GM06990 (cell line): ENCODE data around the gene MRPL23.

Experiments
- DNase-seq: peaks from one replicate; pipeline ENCODE4 v3.0.0-alpha.2; 2011; ENCODE audit not compliant: insufficient read length; ENCODE audit errors: extremely low read depth
- H3K27me3 ChIP-seq: replicated peaks from 2 replicates; pipeline ENCODE4 v1.6.0; 2011; ENCODE audit warnings: low read length; ENCODE audit not compliant: control insufficient read depth, insufficient read depth
- H3K36me3 ChIP-seq: 2 replicates; pipeline ENCODE4 v1.5.1; 2011; ENCODE audit warnings: low read length; ENCODE audit not compliant: control insufficient read depth, insufficient read depth
- H3K4me3 ChIP-seq: replicated peaks from 2 replicates; pipeline ENCODE4 v1.5.1; 2011; ENCODE audit warnings: low read depth, mild to moderate bottlenecking, control low read depth, low read length
- TF ChIP-seq, protein P1 (sequence below): IDR thresholded peaks from 2 replicates; pipeline ENCODE4 v1.5.1; 2011; ENCODE audit warnings: low read length, control low read depth, mild to moderate bottlenecking, inconsistent platforms; ENCODE audit not compliant: insufficient read depth, poor library complexity, severe bottlenecking

Gene MRPL23

DNA sequence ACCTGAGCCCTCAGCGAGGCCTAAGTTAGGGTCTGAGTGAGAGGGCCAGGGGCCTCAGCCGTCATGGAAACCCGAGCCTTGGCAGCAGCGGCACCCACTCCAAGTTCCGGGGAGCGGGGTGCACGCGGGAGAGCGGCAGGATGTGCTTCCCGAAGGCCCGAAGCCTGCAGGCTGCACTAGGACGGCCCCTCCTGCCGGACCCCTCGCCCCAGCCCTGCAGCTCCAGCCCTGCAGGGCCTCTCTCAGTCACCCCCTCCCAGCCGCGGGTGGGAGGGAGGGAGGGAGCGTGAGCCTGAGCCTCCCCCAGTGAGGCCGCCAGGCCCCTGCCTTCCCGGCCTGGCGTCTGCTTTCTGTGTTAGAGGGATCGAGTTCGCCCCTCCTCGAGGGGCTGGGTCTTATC lies 22.6 kb downstream of the MRPL23 start:
- Histone ChIP-seq H3K4me3 (no peak overlapping the region), H3K27me3 (no peaks in the 10 kb centered on the region), H3K36me3 (no peaks in the 10 kb centered on the region)
- DNase-seq = no peak
- TF ChIP-seq, protein P1, sequence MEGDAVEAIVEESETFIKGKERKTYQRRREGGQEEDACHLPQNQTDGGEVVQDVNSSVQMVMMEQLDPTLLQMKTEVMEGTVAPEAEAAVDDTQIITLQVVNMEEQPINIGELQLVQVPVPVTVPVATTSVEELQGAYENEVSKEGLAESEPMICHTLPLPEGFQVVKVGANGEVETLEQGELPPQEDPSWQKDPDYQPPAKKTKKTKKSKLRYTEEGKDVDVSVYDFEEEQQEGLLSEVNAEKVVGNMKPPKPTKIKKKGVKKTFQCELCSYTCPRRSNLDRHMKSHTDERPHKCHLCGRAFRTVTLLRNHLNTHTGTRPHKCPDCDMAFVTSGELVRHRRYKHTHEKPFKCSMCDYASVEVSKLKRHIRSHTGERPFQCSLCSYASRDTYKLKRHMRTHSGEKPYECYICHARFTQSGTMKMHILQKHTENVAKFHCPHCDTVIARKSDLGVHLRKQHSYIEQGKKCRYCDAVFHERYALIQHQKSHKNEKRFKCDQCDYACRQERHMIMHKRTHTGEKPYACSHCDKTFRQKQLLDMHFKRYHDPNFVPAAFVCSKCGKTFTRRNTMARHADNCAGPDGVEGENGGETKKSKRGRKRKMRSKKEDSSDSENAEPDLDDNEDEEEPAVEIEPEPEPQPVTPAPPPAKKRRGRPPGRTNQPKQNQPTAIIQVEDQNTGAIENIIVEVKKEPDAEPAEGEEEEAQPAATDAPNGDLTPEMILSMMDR = no peak

DNA sequence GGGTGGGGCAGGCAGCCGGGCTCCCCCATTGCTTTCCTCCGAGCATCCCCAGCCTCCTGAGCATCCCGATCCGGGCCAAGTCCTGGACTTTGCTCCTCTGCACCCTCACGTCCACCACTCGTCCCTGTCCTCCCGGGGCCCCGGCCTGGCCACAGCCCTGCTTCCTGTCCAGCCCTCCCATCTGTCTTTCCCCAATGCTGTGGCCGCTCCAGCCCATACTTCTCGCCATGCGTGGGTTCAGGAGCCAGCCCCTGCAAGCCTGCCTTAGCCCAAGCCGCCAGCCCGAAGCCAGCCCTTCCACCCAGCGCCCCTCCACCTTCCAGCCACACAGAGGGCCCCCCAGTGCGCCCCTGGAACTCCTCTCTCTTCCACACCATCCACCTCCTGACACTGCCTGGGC lies 23.8 kb downstream of the MRPL23 start:
- H3K36me3 ChIP-seq = no peaks in the 10 kb centered on the region
- TF ChIP-seq, protein P1 = no peak
- H3K27me3 ChIP-seq = no peaks in the 10 kb centered on the region
- no peak for DNase-seq
- H3K4me3 ChIP-seq = no peak overlapping the region

DNA sequence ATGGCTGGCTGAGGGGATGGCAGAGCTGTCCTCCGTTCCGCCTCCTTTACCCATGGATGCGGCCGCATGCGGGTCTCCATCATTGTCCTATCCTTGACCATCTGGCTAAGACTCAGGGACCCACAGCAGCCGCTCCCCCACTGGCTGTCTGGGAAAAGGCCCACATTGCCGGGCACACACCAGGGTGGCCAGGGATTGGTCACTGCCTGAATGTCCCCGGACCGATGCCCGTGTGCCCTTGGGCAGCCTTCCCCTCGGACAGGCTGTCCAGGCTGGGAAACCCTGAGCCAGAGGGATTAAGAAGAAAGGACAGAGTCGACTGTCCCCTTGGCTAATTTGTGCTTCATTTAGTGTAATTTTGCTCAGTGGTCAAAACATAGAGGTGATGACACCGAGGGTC lies 28.1 kb downstream of the MRPL23 start:
- Histone ChIP-seq H3K4me3 (no peak overlapping the region), H3K27me3 (no peaks in the 10 kb centered on the region), H3K36me3 (no peaks in the 10 kb centered on the region)
- no peak for DNase-seq
- TF ChIP-seq, protein P1 = no peak

DNA sequence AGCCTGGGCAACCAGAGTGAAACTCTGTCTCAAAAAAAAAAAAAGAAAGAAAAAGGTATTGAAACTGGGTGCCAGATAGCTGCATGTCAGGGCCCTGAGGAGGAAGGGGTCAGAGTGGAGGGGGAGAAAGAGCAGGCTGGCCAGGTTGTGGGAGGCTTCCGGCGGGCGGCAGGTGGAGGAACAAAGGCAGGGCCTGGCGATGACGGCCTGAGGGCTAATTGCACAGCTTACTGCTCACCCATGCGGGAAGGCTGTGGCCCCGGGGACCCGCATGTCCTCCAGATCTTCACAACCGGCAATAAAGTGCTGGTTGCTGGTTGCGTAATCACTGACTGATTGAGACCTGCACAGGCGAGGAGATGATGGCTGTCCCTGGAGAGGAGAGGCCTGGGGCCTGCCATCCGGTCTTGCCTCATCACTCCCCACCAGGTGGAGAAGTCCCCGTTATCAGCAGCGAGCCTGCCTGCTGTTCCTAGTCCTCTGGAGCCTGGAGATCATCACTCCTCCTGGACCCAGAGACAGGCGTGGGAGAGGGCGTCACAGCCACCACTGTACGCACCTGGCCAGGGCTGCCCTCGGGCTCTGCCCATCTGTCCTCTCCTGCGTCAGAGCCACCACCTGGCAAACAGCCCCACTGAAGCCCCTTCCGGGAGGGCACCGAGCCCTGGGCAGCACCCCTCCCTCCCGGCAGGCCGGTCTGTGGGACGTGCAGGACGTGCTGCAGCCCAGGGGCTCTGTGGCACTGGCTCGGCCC lies 31.8 kb downstream of the MRPL23 start:
- no peak for DNase-seq
- no peaks in the 10 kb centered on the region for H3K27me3 ChIP-seq
- H3K4me3 ChIP-seq = no peak overlapping the region
- TF ChIP-seq, protein P1 = no peak
- H3K36me3 ChIP-seq = no peaks in the 10 kb centered on the region

DNA sequence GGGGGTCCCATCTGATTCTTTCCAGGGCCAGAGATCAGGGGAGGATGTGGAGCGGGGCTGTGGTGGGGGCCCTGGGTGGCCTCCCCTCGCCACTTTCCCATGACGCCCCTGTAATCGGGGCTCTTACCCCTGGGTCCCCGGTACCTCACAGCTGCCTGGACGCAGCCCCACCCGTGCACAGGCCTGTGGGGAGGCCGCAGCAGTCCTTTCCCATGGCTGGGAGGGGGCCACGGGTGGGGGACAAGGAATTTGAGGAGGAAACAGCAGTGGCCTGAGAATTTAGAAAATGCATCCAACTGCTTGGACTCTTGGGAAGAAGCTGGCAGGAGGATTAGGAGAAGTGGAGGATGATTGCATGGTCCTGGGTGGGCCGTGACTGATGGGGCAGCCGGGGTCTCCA lies 32.5 kb downstream of the MRPL23 start:
- TF ChIP-seq, protein P1 = no peak
- Histone ChIP-seq H3K36me3 (no peaks in the 10 kb centered on the region), H3K4me3 (no peak overlapping the region), H3K27me3 (no peaks in the 10 kb centered on the region)
- no peak for DNase-seq

DNA sequence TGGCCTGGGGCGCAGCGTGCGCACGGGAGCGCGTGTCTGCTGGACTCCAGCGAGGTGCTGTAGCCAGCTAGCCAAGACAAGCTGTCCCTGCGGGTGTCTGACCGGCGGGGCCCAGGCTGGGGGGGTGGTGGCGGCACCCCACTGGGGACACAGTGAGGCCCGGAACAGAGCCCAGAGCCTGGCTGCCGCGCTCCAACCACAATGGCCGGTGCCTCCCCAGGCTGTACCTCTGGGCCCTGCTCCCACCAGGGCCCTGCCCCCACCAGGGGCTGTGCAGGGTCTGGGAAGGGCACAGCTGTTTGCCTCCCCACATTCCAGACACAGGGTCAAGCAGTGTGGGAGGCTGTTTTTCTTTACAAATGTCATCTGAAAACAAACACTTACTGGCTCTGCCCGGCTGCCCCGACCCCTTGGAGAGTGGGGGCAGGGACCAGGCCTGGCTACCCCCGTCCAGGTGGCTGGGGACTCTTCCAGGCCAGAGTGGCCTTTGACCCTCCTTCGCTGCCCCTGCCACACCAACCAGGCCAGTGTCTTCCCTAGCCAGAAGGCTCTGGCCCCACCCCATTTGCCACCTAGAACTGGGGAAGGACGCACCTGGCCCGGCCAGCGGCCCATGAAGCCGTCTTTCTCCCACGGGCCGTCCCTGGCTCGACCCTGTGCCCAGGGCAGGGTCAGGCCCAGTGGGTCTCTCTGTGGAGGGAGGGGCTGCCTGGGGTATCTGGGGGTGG lies 35.9 kb downstream of the MRPL23 start:
- Histone ChIP-seq H3K4me3 (no peak overlapping the region), H3K36me3 (no peaks in the 10 kb centered on the region), H3K27me3 (no peaks in the 10 kb centered on the region)
- no peak for DNase-seq
- TF ChIP-seq, protein P1 = no peak
